Esophagus mucosa (tissue), 1 donor: Measurements from ENCODE around the gene RASA3. TPM values are rescaled to one million over a fixed set of nuclear protein-coding genes. Genes with fewer than 3 reads are reported as not detected.
"Not testable (repeated sequence)": the region's sequence is repeated elsewhere in the genome, so short reads cannot be mapped to it uniquely, and the experiment has no call there.

ENCODE experiments used
- ATAC-seq: fragments of 200-7000 bp; cut with Tn5 transposase; one replicate; pipeline ENCODE4 v1.9.1; 2020
- total RNA-seq: library from RNA; stranded (reverse); gene quantifications from one replicate; pipeline ENCODE4 v1.2.4, GENCODE V29; 2023
- donor health status: DM: yes; HTN: yes; CAD: no.

Gene RASA3
- total RNA-seq, 1 donor from 2014 or later = 1.6 TPM

DNA sequence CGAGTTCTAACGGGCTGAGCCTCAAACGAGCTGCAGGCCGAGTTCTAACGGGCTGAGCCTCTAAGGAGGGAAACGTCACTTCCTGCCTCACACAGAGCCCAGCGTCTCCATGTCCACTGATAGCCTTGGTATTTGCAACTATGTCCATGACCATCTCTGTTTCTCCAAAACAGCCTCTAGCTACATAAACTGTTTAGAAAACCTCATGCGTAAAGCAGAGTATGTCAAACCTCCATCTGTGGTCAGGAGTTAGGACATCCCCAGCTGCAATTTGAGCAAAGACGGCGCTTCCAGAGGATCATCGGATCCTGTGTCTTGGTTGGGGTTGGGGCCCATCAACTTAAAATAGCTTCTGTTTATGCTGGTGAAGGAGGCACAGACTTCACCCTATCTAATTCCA is 20.8 kb downstream of the RASA3 start:
- ATAC-seq = no peak

DNA sequence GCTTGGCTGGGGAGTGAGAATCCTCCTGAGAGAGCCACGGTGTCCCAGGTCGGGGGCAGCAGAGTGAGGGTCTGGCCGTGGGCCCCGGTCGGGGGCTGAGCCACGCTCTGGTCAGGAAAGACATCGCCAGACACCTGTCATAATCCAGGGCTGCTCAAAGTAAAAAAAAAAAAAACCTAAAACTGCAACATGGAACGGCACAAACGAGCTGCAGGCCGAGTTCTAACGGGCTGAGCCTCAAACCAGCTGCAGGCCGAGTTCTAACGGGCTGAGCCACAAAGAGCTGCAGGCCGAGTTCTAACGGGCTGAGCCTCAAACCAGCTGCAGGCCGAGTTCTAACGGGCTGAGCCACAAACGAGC is 21.6 kb downstream of the RASA3 start:
- not testable (repeated sequence) for ATAC-seq

GRCh38 chr13:114110091-114110829 is 22.2 kb downstream of the RASA3 start:
- ATAC-seq = peak; percentile 49

- ATAC-seq = no peak
These were observed 22.8 kb downstream of the RASA3 start for GRCh38 chr13:114109641-114110041.

GRCh38 chr13:114108894-114109293 is 23.5 kb downstream of the RASA3 start:
- no peak for ATAC-seq

DNA sequence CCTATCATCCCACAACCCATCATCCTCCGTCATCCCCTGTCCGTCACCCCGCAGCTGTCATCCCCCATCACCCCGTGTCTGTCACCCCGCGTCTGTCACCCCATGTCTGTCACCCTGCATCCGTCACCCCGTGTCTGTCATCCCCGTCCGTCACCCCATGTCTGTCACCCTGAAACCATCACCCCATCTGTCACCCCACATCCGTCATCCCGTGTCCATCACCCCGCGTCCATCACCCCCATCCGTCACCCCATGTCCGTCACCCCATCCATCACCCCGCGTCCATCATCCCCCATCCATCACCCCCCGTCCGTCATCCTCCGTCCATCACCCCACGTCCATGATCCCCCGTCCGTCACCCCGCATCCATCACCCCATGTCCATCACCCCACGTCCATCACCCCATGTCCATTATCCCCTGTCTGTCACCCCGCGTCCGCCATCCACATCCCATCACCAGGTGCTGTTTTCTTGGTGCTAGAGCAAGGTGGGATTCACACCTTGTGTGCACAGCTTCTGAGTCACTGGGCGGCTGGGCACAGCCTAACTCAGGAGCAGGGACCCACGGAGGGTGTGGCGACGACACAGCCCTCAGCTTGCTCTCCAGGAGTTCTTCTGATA is 24.2 kb downstream of the RASA3 start:
- ATAC-seq = no peak

DNA sequence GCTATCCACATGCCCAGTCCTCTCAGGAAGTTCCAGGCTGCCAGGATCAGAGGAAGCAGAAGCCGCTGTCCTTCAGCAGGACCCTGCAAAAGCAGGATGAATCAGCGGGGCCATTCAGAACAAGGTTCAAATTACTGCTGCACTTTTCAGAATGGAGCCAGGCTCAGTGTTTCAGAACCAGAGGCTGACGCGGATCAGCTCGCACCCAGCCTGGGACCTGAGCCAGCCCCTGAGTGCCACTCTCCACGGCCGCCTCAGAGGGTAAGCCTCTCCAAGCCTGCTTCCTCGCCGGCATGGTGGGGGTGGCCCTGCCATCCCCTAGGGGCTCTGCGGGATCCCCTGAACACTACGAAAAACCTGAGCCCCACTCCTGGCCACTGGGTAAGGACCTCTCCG is 24.7 kb downstream of the RASA3 start:
- ATAC-seq = no peak

DNA sequence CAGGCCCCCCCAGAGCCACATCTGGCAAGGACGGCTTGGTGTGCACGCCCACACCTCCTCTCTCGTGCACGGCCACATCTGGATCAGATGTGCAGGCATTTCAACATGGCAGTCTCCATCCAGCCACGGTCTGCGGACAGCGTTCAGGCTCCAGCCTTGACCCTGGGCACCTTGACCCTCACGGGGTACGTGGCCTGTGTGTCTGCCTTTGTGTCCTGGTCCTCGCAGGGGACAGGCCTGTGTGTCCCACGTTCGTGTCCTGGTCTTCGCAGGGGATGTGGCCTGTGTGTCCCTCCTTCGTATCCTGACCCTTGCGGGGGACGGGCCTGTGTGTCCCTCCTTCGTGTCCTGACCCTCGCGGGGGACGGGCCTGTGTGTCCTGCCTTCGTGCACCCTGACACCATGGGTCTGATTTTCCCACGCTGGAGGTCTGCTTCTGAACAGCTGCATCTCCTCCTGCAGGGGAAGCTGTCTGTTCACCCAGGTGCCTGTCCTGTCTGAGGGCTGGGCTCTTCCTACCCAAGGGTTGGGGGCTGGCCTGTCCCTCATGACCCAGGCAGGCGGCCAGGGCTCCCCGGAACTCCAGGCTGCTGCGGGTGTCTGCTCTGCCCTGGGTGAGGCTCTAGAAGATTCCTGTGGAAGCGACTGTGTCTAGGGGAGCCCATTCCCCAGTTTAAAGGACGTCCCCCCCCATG is 25.3 kb downstream of the RASA3 start:
- ATAC-seq = no peak

DNA sequence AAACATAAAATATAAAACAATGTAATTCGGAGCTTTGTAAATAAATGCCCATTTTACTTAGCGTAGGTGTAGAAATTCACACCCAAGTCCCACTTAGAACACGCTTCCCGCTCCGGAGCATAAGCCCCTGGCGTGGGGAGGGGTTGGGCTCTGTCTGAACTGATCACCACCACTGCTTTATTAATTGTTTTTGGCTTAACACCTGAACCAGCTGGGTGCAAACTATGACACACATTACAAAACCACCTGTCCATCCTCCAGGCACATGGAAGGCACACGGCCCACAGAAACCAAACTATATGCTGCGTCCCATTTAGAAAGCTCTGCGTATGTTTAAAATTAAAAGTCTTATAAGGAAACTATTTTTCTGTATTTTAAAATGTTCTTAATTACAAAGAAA is 25.9 kb downstream of the RASA3 start:
- ATAC-seq = no peak

- no peak for ATAC-seq
These were observed 26.8 kb downstream of the RASA3 start for GRCh38 chr13:114105521-114106225.

GRCh38 chr13:114104655-114105520 is 27.5 kb downstream of the RASA3 start:
- ATAC-seq = no peak

- no peak for ATAC-seq
These were observed 28.4 kb downstream of the RASA3 start for GRCh38 chr13:114103801-114104654.

- not testable (repeated sequence) for ATAC-seq
These were observed 29.2 kb downstream of the RASA3 start for GRCh38 chr13:114103289-114103621.

- no peak for ATAC-seq
These were observed 29.7 kb downstream of the RASA3 start for GRCh38 chr13:114102521-114103288.

- no peak for ATAC-seq
These were observed 30.3 kb downstream of the RASA3 start for GRCh38 chr13:114102131-114102520.

- ATAC-seq = no peak
These were observed 30.9 kb downstream of the RASA3 start for GRCh38 chr13:114101358-114102130.

DNA sequence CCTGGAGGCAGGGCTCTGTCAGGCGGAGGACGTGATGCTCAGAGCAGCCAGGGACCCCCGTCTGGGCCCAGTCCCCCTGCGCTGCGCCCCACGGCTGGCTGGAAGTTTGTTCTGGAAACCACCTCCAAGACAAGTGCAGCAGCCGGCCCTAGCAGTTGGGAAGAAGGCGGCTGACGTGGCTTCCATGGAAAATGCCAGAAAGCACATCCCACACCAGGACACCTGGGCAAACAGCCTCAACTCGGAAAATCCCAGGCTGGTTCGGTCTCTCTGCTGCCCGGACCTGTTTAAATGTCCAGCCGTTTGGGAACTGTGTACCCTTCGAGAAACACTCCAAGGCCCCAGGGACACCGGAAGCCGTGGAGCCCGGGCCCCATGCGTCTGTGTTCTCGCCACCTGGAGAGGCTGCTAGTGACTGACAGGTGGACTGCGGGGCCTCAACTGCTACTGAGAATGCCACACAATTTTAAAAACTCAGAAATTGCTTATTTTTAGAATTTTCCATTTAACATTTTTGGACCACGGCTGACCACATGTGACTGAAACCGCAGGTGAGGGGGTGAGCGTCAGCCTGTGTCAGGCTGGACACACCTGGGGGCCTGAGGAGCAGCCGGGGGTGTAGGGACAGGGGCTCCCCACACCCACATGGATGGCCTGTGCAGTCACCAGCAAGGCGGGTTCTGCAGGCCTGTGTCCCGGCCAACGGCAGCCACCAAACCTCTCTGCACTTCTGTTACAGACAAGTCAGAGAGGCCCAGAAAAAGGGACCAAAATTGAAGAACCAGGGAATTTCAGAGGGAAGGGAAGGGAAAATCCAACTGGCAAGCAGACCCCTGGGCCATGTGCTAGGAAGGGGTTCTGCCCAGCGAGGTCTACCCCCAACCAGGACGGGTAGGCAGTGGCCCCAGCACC is 31.7 kb downstream of the RASA3 start:
- no peak for ATAC-seq

DNA sequence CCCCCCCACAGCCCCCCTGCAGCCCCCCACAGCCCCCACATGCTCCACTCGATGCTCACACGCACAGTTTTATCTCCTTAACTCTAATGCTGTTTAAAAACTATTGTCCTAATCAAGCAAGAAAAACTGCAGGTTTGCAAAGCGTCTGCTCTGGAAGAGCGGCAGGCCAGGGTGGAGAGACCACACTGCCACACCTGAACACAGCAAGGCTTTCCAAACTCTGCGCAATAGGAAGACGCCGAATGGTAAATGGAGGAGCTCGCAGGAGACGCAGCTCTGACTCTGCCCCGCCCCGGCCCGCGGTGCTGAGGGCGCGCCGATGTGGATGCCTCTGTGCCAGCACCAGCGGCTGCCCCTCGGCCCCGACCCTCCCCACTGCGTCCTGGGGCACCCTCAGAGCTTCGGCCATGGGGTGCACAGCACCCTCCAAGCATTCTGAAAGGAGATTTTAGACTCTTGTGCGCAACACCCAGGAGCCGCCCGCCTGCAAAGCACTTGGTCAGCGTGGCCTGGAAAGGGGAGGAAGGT is 32.4 kb downstream of the RASA3 start:
- peak; percentile 54 for ATAC-seq
